CD8-positive, alpha-beta memory T cell (primary cell): ENCODE results near the gene OVCH1. TPM values are rescaled to one million over a fixed set of nuclear protein-coding genes. Genes with fewer than 3 reads are reported as not detected.

Experiments
- CTCF ChIA-PET: fragments of 350-600 bp; sonication (Branson Sonifier 250); formaldehyde crosslinking; loops from one replicate; lab custom pipeline; 2021; ENCODE audit warnings: antibody characterized with exemption; lab: Charles Lee
- POLR2A ChIA-PET: fragments of 350-600 bp; sonication (Branson Sonifier 250); formaldehyde crosslinking; loops from one replicate; lab custom pipeline; 2021; ENCODE audit warnings: antibody characterized with exemption; lab: Charles Lee
- DNase-seq, 5 donors: peaks; one replicate each; pipeline versions ENCODE4 v3.0.0 to v3.0.0-alpha.2; 2020 to 2022; ENCODE audit warnings: mixed read lengths in 1 of 5
- H3K27ac ChIP-seq: one replicate; pipeline ENCODE4 v1.7.0; 2013; ENCODE audit warnings: low read depth, mild to moderate bottlenecking, low read length, moderate library complexity
- H3K27me3 ChIP-seq: 2 replicates; pipeline ENCODE4 v1.7.0; 2013; ENCODE audit warnings: low read length, mild to moderate bottlenecking; ENCODE audit not compliant: insufficient read depth, poor library complexity, severe bottlenecking
- H3K36me3 ChIP-seq: 2 replicates; pipeline ENCODE4 v1.7.0; 2013; ENCODE audit warnings: mild to moderate bottlenecking, low read length, moderate library complexity; ENCODE audit not compliant: insufficient read depth
- H3K4me1 ChIP-seq: 2 replicates; pipeline ENCODE4 v1.7.0; 2013; ENCODE audit warnings: mild to moderate bottlenecking, low read length, moderate library complexity; ENCODE audit not compliant: insufficient read depth
- H3K4me3 ChIP-seq: 2 replicates; pipeline ENCODE4 v1.7.0; 2013; ENCODE audit warnings: mild to moderate bottlenecking, low read length
- H3K9me3 ChIP-seq: 2 replicates; pipeline ENCODE4 v1.7.0; 2013; ENCODE audit warnings: mild to moderate bottlenecking, low read length
- H3K27ac Mint-ChIP-seq, 8 donors: one replicate each; pipeline ENCODE4 v1.8.0; 2020 to 2021; ENCODE audit warnings: mixed read lengths in 8 of 8, mild to moderate bottlenecking in 6 of 8, inconsistent platforms in 3 of 8, moderate library complexity in 3 of 8
- H3K27me3 Mint-ChIP-seq, 2 donors: one replicate each; pipeline ENCODE4 v1.8.0; 2020 to 2021; ENCODE audit warnings: mixed read lengths in 2 of 2, mild to moderate bottlenecking in 1 of 2, moderate library complexity in 1 of 2
- H3K36me3 Mint-ChIP-seq, 3 donors: one replicate each; pipeline ENCODE4 v1.8.0; 2020 to 2021; ENCODE audit warnings: mixed read lengths in 3 of 3, inconsistent platforms in 1 of 3, mild to moderate bottlenecking in 1 of 3
- H3K4me1 Mint-ChIP-seq, 3 donors: one replicate each; pipeline ENCODE4 v1.8.0; 2020 to 2021; ENCODE audit warnings: mixed read lengths in 3 of 3, inconsistent platforms in 1 of 3, mild to moderate bottlenecking in 1 of 3
- H3K4me3 Mint-ChIP-seq, 7 donors: one replicate each; pipeline ENCODE4 v1.8.0; 2020 to 2021; ENCODE audit warnings: mixed read lengths in 7 of 7, mild to moderate bottlenecking in 6 of 7, moderate library complexity in 4 of 7, inconsistent platforms in 2 of 7
- H3K9me3 Mint-ChIP-seq, 5 donors: one replicate each; pipeline ENCODE4 v1.8.0; 2020 to 2022; ENCODE audit warnings: mixed read lengths in 5 of 5, mild to moderate bottlenecking in 3 of 5, moderate library complexity in 2 of 5, inconsistent platforms in 1 of 5
- polyA plus RNA-seq: library from polyadenylated mRNA; unstranded; fragments of 300-500 nt; fragmentation: Illumina TruSeq; gene quantifications from one replicate; pipeline ENCODE4 v1.2.3, GENCODE V29; 2021
- total RNA-seq, 2 experiments: library from RNA; stranded (reverse); gene quantifications; one replicate each; pipeline ENCODE4 v1.2.3, GENCODE V29; 2021

Gene OVCH1, protein sequence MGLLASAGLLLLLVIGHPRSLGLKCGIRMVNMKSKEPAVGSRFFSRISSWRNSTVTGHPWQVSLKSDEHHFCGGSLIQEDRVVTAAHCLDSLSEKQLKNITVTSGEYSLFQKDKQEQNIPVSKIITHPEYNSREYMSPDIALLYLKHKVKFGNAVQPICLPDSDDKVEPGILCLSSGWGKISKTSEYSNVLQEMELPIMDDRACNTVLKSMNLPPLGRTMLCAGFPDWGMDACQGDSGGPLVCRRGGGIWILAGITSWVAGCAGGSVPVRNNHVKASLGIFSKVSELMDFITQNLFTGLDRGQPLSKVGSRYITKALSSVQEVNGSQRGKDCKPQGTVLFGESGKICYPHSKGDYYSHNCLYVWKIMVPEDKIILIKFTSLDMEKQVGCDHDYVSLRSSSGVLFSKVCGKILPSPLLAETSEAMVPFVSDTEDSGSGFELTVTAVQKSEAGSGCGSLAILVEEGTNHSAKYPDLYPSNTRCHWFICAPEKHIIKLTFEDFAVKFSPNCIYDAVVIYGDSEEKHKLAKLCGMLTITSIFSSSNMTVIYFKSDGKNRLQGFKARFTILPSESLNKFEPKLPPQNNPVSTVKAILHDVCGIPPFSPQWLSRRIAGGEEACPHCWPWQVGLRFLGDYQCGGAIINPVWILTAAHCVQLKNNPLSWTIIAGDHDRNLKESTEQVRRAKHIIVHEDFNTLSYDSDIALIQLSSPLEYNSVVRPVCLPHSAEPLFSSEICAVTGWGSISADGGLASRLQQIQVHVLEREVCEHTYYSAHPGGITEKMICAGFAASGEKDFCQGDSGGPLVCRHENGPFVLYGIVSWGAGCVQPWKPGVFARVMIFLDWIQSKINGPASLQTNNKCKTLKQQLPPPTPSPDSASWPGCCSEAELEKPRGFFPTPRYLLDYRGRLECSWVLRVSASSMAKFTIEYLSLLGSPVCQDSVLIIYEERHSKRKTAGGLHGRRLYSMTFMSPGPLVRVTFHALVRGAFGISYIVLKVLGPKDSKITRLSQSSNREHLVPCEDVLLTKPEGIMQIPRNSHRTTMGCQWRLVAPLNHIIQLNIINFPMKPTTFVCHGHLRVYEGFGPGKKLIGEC
- total RNA-seq (not detected), polyA plus RNA-seq (not detected)

DNA sequence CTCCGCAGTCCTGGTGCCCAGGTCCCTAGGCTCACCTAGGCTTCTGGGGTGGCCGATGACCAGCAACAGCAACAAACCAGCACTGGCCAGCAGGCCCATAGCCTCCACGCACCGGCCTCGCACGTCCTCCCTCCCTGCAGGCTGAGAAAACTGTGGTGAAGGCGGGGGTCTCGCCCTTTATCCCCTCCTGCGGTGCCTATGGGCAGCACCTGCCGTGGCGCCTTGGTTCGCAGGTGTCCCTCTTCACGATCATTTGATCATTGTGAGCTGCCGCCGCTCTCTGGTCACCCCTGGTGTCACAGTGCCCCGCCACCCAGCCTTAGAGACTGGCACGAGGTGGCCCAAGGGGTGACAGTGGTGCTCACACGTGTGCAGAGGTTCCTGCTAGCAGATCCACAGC, at the start of gene OVCH1:
Gene OVCH1 (minus strand): TSS at position 99 of the 400 bp plus-strand sequence. CDS start 0 bp downstream, at position 99.
- no peak for DNase-seq
- no peaks in the 10 kb centered on the region for H3K27me3 ChIP-seq
- no peaks in the 10 kb centered on the region for H3K4me1 ChIP-seq
- ChIA-PET CTCF (no interaction called here), POLR2A (no interaction called here)
- no peaks in the 10 kb centered on the region for H3K4me1 Mint-ChIP-seq
- H3K36me3 Mint-ChIP-seq: no peaks in the 10 kb centered on the region
- H3K27ac Mint-ChIP-seq: no peak within 1 kb of the TSS
- H3K4me3 ChIP-seq: no peak within 1 kb of the TSS
- H3K27ac ChIP-seq: no peak within 1 kb of the TSS
- H3K9me3 Mint-ChIP-seq: no peaks in the 10 kb centered on the region
- peaks cover 7 to 12% of the 10 kb centered on the region in 2 donors for H3K27me3 Mint-ChIP-seq
- no peak within 1 kb of the TSS for H3K4me3 Mint-ChIP-seq
- H3K9me3 ChIP-seq: no peaks in the 10 kb centered on the region
- H3K36me3 ChIP-seq: no peaks in the 10 kb centered on the region

DNA sequence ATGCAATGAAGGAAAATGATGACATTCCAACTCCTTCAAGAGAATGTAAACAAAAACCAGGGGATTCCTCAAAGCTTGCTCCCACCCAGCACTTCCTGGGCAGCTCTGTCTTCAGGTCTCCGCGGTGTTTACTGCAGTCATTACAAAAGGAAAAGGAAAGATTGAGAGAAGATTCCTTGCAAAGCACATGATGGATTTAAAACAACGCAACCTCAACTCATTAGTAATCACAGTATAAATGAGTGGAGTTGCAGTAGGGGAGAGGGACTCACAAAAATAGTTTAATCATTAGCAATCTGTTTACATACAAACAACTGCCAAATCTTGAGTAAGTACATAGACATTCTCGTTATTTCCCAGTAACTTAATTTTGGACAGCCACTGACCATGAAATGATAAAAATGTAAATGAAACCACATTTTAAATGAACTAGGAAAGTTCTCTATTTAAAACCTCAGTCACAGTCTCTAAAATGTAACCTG, 49.7 kb upstream of the OVCH1 start:
- POLR2A ChIA-PET: no interaction called here
- CTCF ChIA-PET: no interaction called here
- H3K36me3 Mint-ChIP-seq: no peaks in the 10 kb centered on the region
- no peak for DNase-seq
- H3K27ac Mint-ChIP-seq: no peak overlapping the region
- Histone ChIP-seq H3K36me3 (no peaks in the 10 kb centered on the region), H3K9me3 (no peaks in the 10 kb centered on the region), H3K27ac (no peak overlapping the region), H3K27me3 (no peaks in the 10 kb centered on the region), H3K4me1 (no peaks in the 10 kb centered on the region), H3K4me3 (no peak overlapping the region)
- H3K27me3 Mint-ChIP-seq: peaks cover 0 to 17% of the 10 kb centered on the region in 2 donors
- H3K4me1 Mint-ChIP-seq: no peaks in the 10 kb centered on the region
- H3K4me3 Mint-ChIP-seq: no peak overlapping the region
- no peaks in the 10 kb centered on the region for H3K9me3 Mint-ChIP-seq

DNA sequence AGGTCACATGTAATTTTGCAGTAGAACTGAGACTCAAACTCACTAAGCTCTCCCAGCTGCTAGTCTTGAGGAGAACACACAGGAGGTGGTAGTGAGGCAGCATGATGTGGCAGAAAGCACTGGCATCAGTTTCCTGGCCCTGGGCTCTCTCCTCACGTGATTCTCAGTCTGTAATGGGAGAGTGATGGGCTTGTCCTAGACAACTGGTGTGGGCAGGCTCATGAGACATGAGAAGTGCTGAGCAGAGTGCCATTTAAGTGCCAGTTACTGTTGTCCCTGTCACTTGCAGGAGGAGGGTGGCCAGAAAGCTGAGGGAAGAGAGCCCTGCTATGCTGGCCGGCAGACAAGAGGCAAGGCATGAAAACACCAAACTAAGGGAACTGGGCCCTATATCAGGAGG, 48.5 kb upstream of the OVCH1 start:
- no peaks in the 10 kb centered on the region for H3K36me3 ChIP-seq
- Mint-ChIP-seq H3K9me3 (no peaks in the 10 kb centered on the region), H3K4me1 (no peaks in the 10 kb centered on the region), H3K4me3 (no peak overlapping the region), H3K36me3 (no peaks in the 10 kb centered on the region), H3K27me3 (peaks cover 0 to 21% of the 10 kb centered on the region in 2 donors), H3K27ac (no peak overlapping the region)
- no peaks in the 10 kb centered on the region for H3K4me1 ChIP-seq
- POLR2A ChIA-PET: no interaction called here
- no peak overlapping the region for H3K27ac ChIP-seq
- CTCF ChIA-PET: interaction anchor here (1.9 kb wide), 1 partner anchor 27 kb away, joined by 4 read pairs; no protein-coding TSS in a partner anchor
- no peak for DNase-seq
- no peaks in the 10 kb centered on the region for H3K27me3 ChIP-seq
- H3K9me3 ChIP-seq: no peaks in the 10 kb centered on the region
- H3K4me3 ChIP-seq: no peak overlapping the region

DNA sequence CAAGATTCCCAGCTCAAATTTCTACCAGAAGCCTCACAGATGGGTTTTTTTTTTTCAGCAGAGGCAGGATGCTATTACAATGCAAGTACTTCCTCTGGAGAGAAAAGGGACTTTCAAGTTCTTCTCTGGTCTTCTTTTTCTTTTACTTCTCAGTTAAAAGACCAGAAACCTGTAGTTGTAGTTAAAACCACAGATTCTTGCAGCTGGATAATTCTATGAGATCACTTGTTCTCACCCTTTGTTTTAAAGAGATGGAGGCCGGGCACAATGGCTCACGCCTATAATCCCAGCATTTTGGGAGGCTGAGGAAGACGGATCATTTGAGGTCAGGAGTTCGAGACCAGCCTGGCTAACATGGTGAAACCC, 47.6 kb upstream of the OVCH1 start:
- ChIA-PET POLR2A (no interaction called here), CTCF (interaction anchor here (1.9 kb wide), 1 partner anchor 26 kb away, joined by 4 read pairs; no protein-coding TSS in a partner anchor)
- H3K36me3 Mint-ChIP-seq: no peaks in the 10 kb centered on the region
- H3K27me3 Mint-ChIP-seq: peaks cover 0 to 27% of the 10 kb centered on the region in 2 donors
- no peaks in the 10 kb centered on the region for H3K9me3 Mint-ChIP-seq
- no peak overlapping the region for H3K27ac Mint-ChIP-seq
- H3K4me3 Mint-ChIP-seq: no peak overlapping the region
- no peaks in the 10 kb centered on the region for H3K27me3 ChIP-seq
- H3K9me3 ChIP-seq: no peaks in the 10 kb centered on the region
- no peak overlapping the region for H3K27ac ChIP-seq
- no peak for DNase-seq
- no peaks in the 10 kb centered on the region for H3K4me1 Mint-ChIP-seq
- H3K36me3 ChIP-seq: no peaks in the 10 kb centered on the region
- H3K4me3 ChIP-seq: no peak overlapping the region
- no peaks in the 10 kb centered on the region for H3K4me1 ChIP-seq

DNA sequence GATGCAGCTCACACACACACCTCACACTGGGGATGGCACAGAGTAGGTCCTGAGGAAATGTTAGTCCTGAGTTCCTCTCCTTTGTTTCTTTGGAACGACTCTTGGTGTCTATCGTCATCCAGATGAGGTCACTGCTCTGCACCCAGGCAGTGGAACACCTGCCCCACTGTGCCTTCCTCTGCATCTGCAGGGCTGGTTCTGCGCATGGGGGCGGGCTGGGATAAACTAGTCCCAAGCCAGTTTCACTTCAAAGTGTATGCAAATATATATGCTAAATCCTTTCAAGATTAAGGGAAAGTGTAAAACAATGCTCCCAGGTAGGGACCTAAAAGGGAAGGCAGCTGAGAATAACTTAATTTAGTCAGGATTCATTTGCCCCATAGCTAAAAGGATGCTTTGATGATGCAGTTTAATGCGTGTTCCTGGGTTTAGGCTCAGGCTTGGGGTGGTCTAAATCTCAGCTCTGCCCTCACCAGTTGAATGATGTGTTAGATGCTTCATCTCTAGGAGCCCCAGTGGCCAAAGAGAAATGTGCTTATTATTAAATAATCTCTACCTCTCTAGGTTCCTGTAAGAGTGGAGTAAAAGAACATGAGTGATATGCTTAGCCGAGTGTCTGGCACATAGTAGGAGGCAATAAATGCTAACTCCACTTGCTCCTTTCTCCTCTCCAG, 47.1 kb upstream of the OVCH1 start:
- ChIA-PET POLR2A (no interaction called here), CTCF (interaction anchor here (1.9 kb wide), 1 partner anchor 25 kb away, joined by 4 read pairs; no protein-coding TSS in a partner anchor)
- Mint-ChIP-seq H3K27me3 (peaks cover 0 to 31% of the 10 kb centered on the region in 2 donors), H3K9me3 (no peaks in the 10 kb centered on the region), H3K4me3 (no peak overlapping the region), H3K36me3 (no peaks in the 10 kb centered on the region), H3K4me1 (no peaks in the 10 kb centered on the region), H3K27ac (no peak overlapping the region)
- H3K27ac ChIP-seq: no peak overlapping the region
- DNase-seq: no peak
- no peaks in the 10 kb centered on the region for H3K27me3 ChIP-seq
- H3K4me3 ChIP-seq: no peak overlapping the region
- H3K36me3 ChIP-seq: no peaks in the 10 kb centered on the region
- no peaks in the 10 kb centered on the region for H3K9me3 ChIP-seq
- H3K4me1 ChIP-seq: no peaks in the 10 kb centered on the region

DNA sequence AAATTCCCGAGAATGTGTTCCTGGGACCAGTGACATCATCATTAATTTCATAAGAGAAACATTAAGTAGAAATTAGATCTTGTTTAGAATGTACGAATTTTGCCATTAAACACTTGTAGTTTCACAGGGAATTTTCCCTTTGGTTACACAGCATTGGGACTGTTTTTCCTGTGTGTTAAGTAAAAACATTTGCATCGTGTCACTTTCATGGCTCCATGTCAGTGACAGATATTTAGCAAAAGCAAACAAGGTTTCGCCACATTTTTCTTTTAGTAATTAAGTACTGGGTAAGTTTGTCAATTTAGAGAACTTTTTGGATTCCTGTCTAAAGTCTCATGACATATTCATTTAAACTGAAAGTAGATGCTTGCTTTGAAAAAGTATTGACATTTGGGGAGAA, 45.5 kb upstream of the OVCH1 start:
- Mint-ChIP-seq H3K4me1 (no peaks in the 10 kb centered on the region), H3K27ac (no peak overlapping the region), H3K27me3 (peaks cover 0 to 32% of the 10 kb centered on the region in 2 donors), H3K4me3 (no peak overlapping the region), H3K9me3 (no peaks in the 10 kb centered on the region), H3K36me3 (no peaks in the 10 kb centered on the region)
- ChIA-PET POLR2A (no interaction called here), CTCF (interaction anchor here (1.2 kb wide), 1 partner anchor 10 kb away, joined by 3 read pairs; no protein-coding TSS in a partner anchor)
- Histone ChIP-seq H3K36me3 (no peaks in the 10 kb centered on the region), H3K9me3 (no peaks in the 10 kb centered on the region), H3K4me3 (no peak overlapping the region), H3K27me3 (no peaks in the 10 kb centered on the region), H3K27ac (no peak overlapping the region), H3K4me1 (no peaks in the 10 kb centered on the region)
- DNase-seq: no peak

DNA sequence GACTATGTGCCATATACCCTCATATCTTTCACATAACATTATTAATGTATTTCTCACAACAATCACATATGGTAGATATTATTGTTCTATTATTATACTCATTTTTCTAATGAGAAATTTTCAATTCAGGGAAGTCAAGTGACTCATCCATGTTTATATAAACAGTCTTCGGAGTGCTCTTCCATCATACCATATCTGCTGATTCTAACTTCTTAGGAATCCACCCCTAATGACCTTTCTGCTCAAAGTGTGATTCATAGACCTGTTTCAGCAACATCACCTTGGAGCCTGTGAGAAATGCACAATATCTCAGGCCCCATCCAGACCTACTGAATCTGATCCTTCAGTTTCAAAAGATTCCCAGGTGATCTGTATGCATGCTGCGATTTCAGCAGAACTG, 39.8 kb upstream of the OVCH1 start:
- Histone ChIP-seq H3K36me3 (no peaks in the 10 kb centered on the region), H3K9me3 (no peaks in the 10 kb centered on the region), H3K27ac (no peak overlapping the region), H3K4me3 (no peak overlapping the region), H3K27me3 (no peaks in the 10 kb centered on the region), H3K4me1 (no peaks in the 10 kb centered on the region)
- ChIA-PET CTCF (no interaction called here), POLR2A (no interaction called here)
- Mint-ChIP-seq H3K9me3 (no peaks in the 10 kb centered on the region), H3K4me3 (no peak overlapping the region), H3K4me1 (no peaks in the 10 kb centered on the region), H3K27me3 (peaks cover 6 to 32% of the 10 kb centered on the region in 2 donors), H3K27ac (no peak overlapping the region), H3K36me3 (no peaks in the 10 kb centered on the region)
- no peak for DNase-seq
